ENCODE data around the gene RNF220. TPM values are rescaled to one million over a fixed set of nuclear protein-coding genes. Genes with fewer than 3 reads are reported as not detected.
A peak's percentile ranks its signal among the peaks of the same experiment; 100 is the strongest.

The RNF220 gene
- total and polyA plus RNA-seq, 9 of the 15 experiments (the other 6 are each of a cell fraction or from before 2014, with no cell fraction given), result 5.1 to 117 (median 66.9) TPM

- TF ChIP-seq ZBTB40 (IDR thresholded peaks at IDR 0.05) (0 out of 2 replicates have a peak, but pooled peaks have one; percentile 30), ZBTB40 (CRISPR knock-in tag; IDR thresholded peaks at IDR 0.05) (no peak), ZNF785 (CRISPR knock-in tag; IDR thresholded peaks at IDR 0.05) (no peak), ZNF232 (CRISPR knock-in tag; IDR thresholded peaks at IDR 0.05) (no peak), SIN3B (IDR thresholded peaks at IDR 0.05; ENCODE audit: low read depth) (no peak), CAMTA2 (CRISPR knock-in tag; conservative IDR thresholded peaks at IDR 0.05) (no peak), JUN (IDR thresholded peaks at IDR 0.05; ENCODE audit: borderline replicate concordance, low read depth, low read length) (peak; percentile 40; the same call in 1 of the 2 replicates), JUN (CRISPR knock-in tag; IDR thresholded peaks at IDR 0.05; ENCODE audit: borderline replicate concordance) (no peak), TFAM (CRISPR knock-in tag; conservative IDR thresholded peaks at IDR 0.05) (no peak), GTF2B (IDR thresholded peaks at IDR 0.05; ENCODE audit: extremely low read depth, insufficient read length) (no peak), NR0B1 (IDR thresholded peaks at IDR 0.05; ENCODE audit: partially characterized antibody) (no peak), SNAPC5 (CRISPR knock-in tag; IDR thresholded peaks at IDR 0.05) (no peak), ZNF639 (CRISPR knock-in tag; conservative IDR thresholded peaks at IDR 0.05 in 1 of 2, IDR thresholded peaks at IDR 0.05 in 1 of 2) (0 out of 4 replicates have a peak, but pooled peaks of 1 of the 2 experiments have one; percentile 41), KAT8 (IDR thresholded peaks at IDR 0.05; ENCODE audit: low read depth) (no peak), HDGF (IDR thresholded peaks at IDR 0.05) (no peak)
These were observed 271.6 kb downstream of the RNF220 start (continued) for GRCh38 chr1:44676484-44677200.

All from K562 (cell line).